NCI-H2227 (cell line): ENCODE results near the gene PTDSS2.
A peak's percentile ranks its signal among the peaks of the same experiment; 100 is the strongest.

ENCODE experiments used
- DNase-seq: peaks from one replicate; lab custom pipeline; 2025; ENCODE audit not compliant: unreplicated experiment; lab: John Stamatoyannopoulos, UW

Gene PTDSS2

DNA sequence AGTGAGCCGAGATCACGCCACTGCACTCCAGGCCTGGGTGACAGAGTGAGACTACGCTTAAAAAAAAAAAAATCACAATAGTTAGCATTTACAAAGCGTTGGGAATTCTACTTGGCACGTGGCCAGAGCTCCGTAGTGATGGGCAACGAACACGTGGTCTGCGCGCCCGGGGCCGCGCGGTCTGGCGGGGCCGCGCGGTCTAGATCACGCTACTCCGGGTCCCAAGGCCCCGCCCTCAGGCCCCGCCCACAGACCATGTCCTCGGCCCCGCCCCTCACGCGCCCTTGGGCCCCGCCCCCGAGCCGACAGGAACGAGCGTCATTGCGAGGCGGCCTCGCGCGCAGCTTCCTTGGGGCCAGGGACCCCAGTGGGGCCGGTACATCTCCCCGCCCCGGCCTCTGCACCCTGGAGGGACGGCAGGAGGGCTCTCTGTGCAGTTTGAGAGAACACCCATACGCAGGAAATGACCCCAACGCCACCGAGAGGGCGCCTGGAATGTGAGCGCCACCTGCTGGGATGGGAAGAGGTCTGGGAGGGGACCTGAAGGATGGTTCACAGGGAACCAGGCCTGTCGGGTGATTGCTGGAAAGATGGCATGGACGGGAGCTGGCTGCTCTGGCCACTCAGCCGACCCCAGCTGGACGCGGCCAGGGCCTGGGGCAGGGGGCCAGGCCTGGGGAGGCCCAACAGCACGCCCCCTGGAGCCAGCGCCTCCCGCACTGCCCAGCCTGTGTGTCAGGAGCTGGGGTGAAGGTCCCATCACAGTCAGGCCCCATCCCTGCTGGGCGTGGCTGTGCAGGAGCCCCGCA, 2.0 kb upstream of the PTDSS2 start:
- peak; percentile 99 for DNase-seq

- DNase-seq = peak; percentile 79
Measured at GRCh38 chr11:450809-451451, 851 bp downstream of the PTDSS2 start.

DNA sequence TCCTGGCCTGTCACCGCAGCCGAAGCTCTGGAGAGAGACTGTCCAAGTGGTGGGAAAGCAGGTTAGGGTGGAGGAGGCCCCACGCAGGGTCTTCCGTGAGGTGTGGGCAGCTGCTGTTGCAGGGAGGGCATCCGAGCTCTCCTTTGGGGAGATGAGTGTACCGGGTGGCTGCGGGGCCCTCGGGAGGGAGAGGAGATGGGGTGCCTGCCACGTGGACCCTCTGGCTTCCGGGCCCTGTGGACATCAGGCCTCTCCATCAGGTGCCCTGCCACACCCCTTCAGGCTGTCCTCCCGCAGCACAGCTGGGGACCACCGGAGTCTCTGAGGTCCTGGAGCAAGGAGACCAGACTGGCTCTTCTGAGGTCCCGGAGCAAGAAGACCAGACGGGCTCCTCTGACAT, 1.7 kb downstream of the PTDSS2 start:
- DNase-seq = no peak

DNA sequence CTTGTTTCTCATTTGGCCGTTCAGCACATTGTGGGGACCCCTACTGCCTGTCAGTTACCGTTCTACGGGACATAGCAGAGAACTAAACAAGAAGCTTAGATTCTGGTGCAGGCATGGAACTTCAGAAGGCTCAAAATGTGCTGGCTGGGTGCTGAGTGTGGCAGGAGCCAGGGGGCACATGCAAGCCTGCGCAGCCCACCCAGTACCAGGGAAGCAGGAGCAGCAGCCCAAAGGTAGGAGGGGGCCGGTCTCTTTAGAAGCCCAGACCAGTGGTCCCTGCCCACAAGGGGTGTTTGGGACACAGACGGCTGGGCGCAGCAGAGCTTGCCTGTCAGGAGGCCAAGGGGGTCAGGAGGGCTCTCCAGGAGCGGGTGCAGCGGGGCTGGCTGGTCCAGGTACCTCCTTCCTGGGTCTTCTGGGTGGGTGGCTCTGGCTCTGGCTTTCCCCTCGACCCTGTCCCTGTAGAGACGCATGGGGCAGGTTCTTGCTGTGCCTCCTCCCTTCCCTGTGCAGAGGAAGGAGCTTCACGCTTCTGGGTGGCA, 2.2 kb downstream of the PTDSS2 start:
- no peak for DNase-seq

DNA sequence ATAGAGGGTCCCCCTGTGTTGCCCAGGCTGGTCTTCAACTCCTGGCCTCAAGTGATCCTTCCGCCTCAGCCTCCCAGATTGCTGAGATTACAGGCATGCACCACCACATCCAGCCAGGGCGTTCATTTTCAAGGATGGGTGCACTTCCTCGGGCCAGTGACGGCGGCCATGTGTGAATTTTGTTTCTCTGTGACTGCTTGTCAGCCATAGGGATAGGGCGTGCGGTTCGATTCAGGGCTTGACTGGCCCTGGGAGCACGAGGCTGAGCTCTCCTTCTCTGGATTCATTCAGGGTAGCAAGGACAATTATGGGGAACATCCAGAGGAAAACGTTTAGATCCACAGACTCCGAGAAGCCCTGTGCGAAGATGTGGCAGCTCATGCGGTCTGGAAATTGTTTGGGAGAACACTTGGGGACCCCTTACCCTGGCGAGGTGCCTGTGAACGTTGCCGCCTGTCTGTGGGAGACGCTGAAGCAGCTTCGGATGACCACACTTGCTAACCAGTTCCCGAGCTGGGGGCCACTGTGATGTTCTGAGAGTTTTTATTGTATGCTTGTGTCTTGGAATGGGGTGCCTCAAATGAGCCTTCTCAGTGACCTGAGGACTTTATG, 2.9 kb downstream of the PTDSS2 start:
- no peak for DNase-seq

DNA sequence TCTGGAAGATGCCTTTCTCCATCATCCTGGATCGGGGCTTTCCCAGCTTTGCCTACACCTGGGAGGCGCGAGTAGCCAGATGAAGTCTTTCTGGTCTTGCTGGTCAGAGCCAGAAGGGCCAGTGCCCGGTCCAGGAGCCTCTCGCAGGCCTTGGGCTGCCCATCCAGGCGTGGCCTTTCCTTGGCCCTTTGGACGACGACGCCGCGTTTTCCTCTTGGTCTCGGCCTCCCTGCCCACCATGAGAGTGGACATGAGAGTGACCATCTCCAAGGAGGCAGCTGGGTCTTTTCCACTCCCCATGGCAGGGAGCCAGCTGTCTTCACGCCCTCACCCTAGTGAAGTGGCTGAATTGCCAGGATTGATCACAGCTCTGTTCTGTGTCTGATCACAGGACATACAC, 3.5 kb downstream of the PTDSS2 start:
- no peak for DNase-seq

GRCh38 chr11:454043-454442, 4.0 kb downstream of the PTDSS2 start:
- no peak for DNase-seq

GRCh38 chr11:454801-455565, 4.9 kb downstream of the PTDSS2 start:
- DNase-seq = no peak

DNA sequence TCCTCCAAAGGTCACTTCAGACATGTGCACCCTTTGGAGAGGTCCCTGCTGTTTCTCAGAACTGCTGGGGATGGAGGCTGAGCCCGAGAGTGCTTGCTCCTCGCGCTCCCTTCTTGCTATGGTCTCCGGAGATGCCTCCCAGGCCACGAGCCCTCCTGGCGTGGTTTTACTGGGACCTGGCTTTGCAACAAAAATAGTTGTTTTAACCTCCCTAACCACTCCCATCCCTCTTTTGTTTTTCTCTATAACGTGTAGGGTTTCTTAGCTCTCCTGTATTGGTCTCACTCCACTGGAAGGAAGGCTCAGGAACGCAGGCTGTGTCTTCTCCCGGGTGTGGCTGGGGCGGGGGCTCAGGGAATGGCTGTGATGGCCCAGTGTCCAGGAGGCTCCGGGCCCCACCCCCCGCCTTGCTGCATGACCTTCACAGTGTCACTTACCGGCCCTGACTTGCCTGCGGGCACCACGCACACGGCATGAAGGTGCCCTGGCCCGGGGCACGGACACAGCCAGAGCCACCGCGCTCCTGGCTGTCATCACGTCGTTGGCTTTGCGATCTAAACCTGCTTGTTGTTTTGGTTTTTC, 5.6 kb downstream of the PTDSS2 start:
- no peak for DNase-seq

- no peak for DNase-seq
Measured at GRCh38 chr11:456533-456932, 6.5 kb downstream of the PTDSS2 start.

GRCh38 chr11:457111-457760, 7.2 kb downstream of the PTDSS2 start:
- no peak for DNase-seq

- no peak for DNase-seq
Measured at GRCh38 chr11:459511-460220, 9.6 kb downstream of the PTDSS2 start.

GRCh38 chr11:460331-461199, 10.5 kb downstream of the PTDSS2 start:
- DNase-seq = no peak

DNA sequence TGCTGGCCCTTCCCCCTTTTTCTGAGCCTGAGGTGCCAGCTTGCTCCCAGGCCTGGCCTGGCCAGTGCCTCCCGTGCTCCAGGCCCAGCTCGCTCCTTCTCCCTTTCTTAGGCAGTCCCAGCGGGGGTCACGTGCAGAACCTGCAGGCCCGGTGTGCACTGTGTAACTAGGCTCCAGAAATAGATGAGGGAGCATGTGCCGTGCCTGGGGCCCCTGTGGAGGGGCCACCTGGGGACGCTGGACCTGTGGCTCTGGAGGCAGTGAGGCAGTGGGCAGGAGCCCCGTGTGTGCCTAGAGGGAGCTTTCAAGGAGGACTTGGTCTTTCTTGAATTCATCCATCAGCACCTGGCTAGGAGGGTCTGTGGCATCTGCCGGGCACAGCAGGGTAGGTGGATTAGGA, 11.5 kb downstream of the PTDSS2 start:
- no peak for DNase-seq

DNA sequence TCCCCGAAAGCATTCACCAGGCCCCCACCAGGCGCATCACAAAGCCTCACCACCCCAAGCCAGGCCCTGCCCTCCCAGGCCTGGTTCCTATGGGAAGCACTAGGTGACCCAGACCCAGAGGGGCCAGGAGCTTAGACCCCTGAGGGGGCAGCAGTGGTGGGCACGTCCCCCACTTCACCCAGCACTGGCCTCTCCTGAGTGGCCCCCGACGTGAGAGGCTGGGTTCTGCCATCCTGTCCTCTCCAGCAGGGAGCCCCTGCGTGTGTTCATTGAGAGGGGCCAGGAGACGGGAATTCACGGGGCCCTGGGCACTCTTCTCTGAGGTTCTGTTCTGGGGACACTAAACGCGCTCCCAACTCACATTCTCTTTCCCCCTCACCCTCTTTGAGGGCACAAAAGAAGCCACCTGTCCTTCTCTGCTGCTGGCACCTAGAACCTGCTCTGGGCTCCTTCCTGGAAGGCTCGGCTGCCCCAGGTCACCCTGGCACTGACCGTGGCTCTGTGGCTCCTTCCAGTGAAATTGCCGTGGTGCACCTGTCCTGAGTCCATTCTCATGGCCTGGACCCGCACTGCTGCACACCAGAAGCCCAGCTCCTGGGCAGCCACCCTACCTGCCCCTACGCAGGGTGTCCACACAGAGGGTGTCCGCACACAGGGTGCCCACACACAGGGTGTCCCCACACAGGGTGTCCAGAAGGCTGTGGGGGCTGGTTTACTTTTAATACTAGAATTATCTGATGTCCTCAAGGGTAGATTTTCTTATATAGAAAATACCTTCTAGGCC, 12.2 kb downstream of the PTDSS2 start:
- no peak for DNase-seq

GRCh38 chr11:464316-464715, 14.2 kb downstream of the PTDSS2 start:
- peak; percentile 79 for DNase-seq

GRCh38 chr11:465896-466530, 15.9 kb downstream of the PTDSS2 start:
- DNase-seq = no peak

DNA sequence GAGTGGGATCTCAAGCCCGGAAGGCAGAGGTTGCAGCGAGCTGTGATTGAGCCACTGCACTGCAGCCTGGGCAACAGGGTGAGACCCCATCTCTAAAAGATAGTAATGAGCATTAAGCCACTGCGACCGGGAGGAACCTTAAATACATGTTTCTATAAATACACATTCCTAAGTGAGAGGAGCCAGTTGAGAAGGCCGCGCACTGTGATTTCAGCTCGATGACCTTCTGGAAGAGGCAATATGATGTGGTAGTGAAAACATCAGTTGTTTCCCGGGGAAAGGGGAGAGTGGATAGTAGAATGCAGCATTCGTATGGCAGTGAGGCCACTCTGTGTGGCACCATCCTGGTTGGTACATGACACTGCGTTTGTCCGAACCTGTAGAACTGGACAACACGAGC, 18.0 kb downstream of the PTDSS2 start:
- peak; percentile 57 for DNase-seq
